ENCODE data around the gene SPTB.

DNA sequence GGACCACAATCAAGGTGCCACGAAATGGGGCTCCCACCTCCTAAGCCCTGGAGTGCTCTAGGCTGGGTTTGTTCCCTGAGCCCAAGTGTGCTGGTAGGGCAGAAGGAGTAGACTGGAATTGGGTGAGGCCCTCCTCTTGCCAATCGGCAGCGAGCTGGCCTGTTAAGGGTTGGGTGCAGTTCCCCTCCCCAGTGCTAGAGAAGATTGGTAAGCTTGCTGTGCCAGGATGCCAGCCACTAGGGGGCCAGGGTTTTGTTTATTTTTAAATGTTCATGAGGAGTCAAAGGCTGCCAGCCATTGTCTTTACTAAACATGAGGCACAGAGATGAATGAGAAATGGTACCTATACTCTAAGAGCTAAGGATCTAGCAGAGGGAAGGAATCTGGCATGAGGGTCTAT, 79.7 kb downstream of the SPTB start:
- TF ChIP-seq CTCF (IDR thresholded peaks at IDR 0.05) (no peak), POLR2A (IDR thresholded peaks at IDR 0.05) (no peak)
